ENCODE data around the gene TMEM141.

- TF ChIP-seq CTCF (IDR thresholded peaks at IDR 0.05), result no peak
- peak in 1 of 2 donors; percentile 22 for TF ChIP-seq POLR2A (IDR thresholded peaks at IDR 0.05)
These were observed 28.1 kb upstream of the TMEM141 start for GRCh38 chr9:136762915-136763648.

Measured in heart left ventricle (tissue), 13 donors.